GM23338 (cell line): ENCODE results near the gene PNKP. TPM values are rescaled to one million over a fixed set of nuclear protein-coding genes. Genes with fewer than 3 reads are reported as not detected.

ENCODE experiments used
- ATAC-seq: fragments of 200-7000 bp; cut with Tn5 transposase; 3 replicates; pipeline ENCODE4 v1.9.1; 2020
- DNase-seq: peaks from one replicate; pipeline ENCODE4 v3.0.0-alpha.2; 2015; ENCODE audit warnings: low spot score
- H2AFZ ChIP-seq: fragments of 200-600 bp; sonication (generic); 2 replicates; pipeline ENCODE4 v1.8.0; 2016; ENCODE audit warnings: antibody characterized with exemption, mild to moderate bottlenecking, moderate library complexity
- H3F3A ChIP-seq: fragments of 200-600 bp; sonication (generic); replicated peaks from 2 replicates; pipeline ENCODE4 v1.8.0; 2017; ENCODE audit warnings: antibody characterized with exemption, mixed run types, low read depth
- H3K27ac ChIP-seq: fragments of 200-600 bp; sonication (generic); 2 replicates; pipeline ENCODE4 v1.6.1; 2016; ENCODE audit warnings: low read depth
- H3K27me3 ChIP-seq: fragments of 200-600 bp; sonication (generic); 2 replicates; pipeline ENCODE4 v1.8.0; 2016; ENCODE audit warnings: mild to moderate bottlenecking, mixed run types, moderate library complexity; ENCODE audit not compliant: insufficient read depth
- H3K36me3 ChIP-seq: fragments of 200-600 bp; sonication (generic); 2 replicates; pipeline ENCODE4 v1.8.0; 2016; ENCODE audit warnings: mild to moderate bottlenecking; ENCODE audit not compliant: insufficient read depth
- H3K4me1 ChIP-seq: fragments of 200-600 bp; sonication (generic); 2 replicates; pipeline ENCODE4 v1.8.0; 2016; ENCODE audit warnings: mild to moderate bottlenecking, moderate library complexity; ENCODE audit not compliant: insufficient read depth
- H3K4me2 ChIP-seq: fragments of 200-600 bp; sonication (generic); 2 replicates; pipeline ENCODE4 v1.7.1; 2017; ENCODE audit warnings: mixed run types
- H3K4me3 ChIP-seq: fragments of 200-600 bp; sonication (generic); 2 replicates; pipeline ENCODE4 v1.6.1; 2016; ENCODE audit warnings: mixed run types
- H3K79me2 ChIP-seq: fragments of 200-600 bp; sonication (generic); replicated peaks from 2 replicates; pipeline ENCODE4 v1.8.0; 2017; ENCODE audit warnings: mild to moderate bottlenecking; ENCODE audit not compliant: insufficient read depth
- H3K9me2 ChIP-seq: fragments of 200-600 bp; sonication (generic); 2 replicates; pipeline ENCODE4 v1.8.0; 2017; ENCODE audit not compliant: insufficient read depth
- H4K20me1 ChIP-seq: fragments of 200-600 bp; sonication (generic); replicated peaks from 2 replicates; pipeline ENCODE4 v1.8.0; 2017; ENCODE audit warnings: mild to moderate bottlenecking; ENCODE audit not compliant: insufficient read depth
- H3K27ac Mint-ChIP-seq: 2 replicates; pipeline ENCODE4 v1.8.0; 2020; ENCODE audit warnings: inconsistent platforms, mild to moderate bottlenecking, moderate library complexity, mixed read lengths
- H3K27me3 Mint-ChIP-seq: 3 replicates; pipeline ENCODE4 v1.8.0; 2022; ENCODE audit warnings: low read depth, mild to moderate bottlenecking, moderate library complexity, mixed read lengths, inconsistent platforms; ENCODE audit not compliant: insufficient read depth, poor library complexity
- H3K36me3 Mint-ChIP-seq: 3 replicates; pipeline ENCODE4 v1.8.0; 2021; ENCODE audit warnings: low read depth, mild to moderate bottlenecking, inconsistent platforms, moderate library complexity, mixed read lengths
- H3K4me1 Mint-ChIP-seq: 3 replicates; pipeline ENCODE4 v1.8.0; 2020; ENCODE audit warnings: mild to moderate bottlenecking, inconsistent platforms, mixed read lengths
- H3K4me3 Mint-ChIP-seq: 3 replicates; pipeline ENCODE4 v1.8.0; 2021; ENCODE audit warnings: moderate library complexity, mild to moderate bottlenecking, inconsistent platforms, mixed read lengths
- H3K9me3 Mint-ChIP-seq: 3 replicates; pipeline ENCODE4 v1.8.0; 2020; ENCODE audit warnings: moderate library complexity, mild to moderate bottlenecking, inconsistent platforms, mixed read lengths
- CREB1 ChIP-seq: fragments of 250-450 bp; sonication (Bioruptor Pico); IDR thresholded peaks from 2 replicates; pipeline ENCODE4 v1.5.0; 2020; ENCODE audit warnings: low read depth, mild to moderate bottlenecking, moderate library complexity
- EZH2phosphoT487 ChIP-seq: fragments of 200-600 bp; sonication (generic); IDR thresholded peaks from one replicate; pipeline ENCODE4 v1.8.1; 2018; ENCODE audit warnings: antibody characterized with exemption; ENCODE audit not compliant: unreplicated experiment
- JUNB ChIP-seq: IDR thresholded peaks from one replicate; pipeline ENCODE4 v1.6.1; 2016; ENCODE audit warnings: antibody characterized with exemption; ENCODE audit not compliant: unreplicated experiment
- NANOG ChIP-seq: IDR thresholded peaks from 2 replicates; pipeline ENCODE4 v1.6.1; 2016; ENCODE audit warnings: antibody characterized with exemption, borderline replicate concordance
- POLR2AphosphoS5 ChIP-seq: IDR thresholded peaks from 2 replicates; pipeline ENCODE4 v1.6.1; 2016; ENCODE audit warnings: antibody characterized with exemption, low read depth
- REST ChIP-seq: IDR thresholded peaks from one replicate; pipeline ENCODE4 v1.6.1; 2018; ENCODE audit warnings: antibody characterized with exemption; ENCODE audit not compliant: unreplicated experiment
- STAT1 ChIP-seq: IDR thresholded peaks from one replicate; pipeline ENCODE4 v1.6.1; 2016; ENCODE audit warnings: antibody characterized with exemption; ENCODE audit not compliant: unreplicated experiment
- ZNF114 ChIP-seq: fragments of 250-450 bp; sonication (Bioruptor Pico); IDR thresholded peaks from 2 replicates; pipeline ENCODE4 v1.5.0; 2020; ENCODE audit warnings: mild to moderate bottlenecking, moderate library complexity
- ZNF331 ChIP-seq: fragments of 250-450 bp; sonication (Bioruptor Pico); IDR thresholded peaks from 2 replicates; pipeline ENCODE4 v1.5.0; 2020; ENCODE audit warnings: low read depth, mild to moderate bottlenecking, moderate library complexity
- polyA plus RNA-seq: library from polyadenylated mRNA; unstranded; fragments of >200 nt; fragmentation: Nextera tagmentation; extraction: Ambion mirVana; gene quantifications from 2 replicates; pipeline ENCODE4 v1.2.1, GENCODE V29; 2016
- total RNA-seq: library from RNA; depleted of rRNA; stranded (reverse); fragments of >200 nt; shearing (Covaris generic); gene quantifications from 2 replicates; pipeline ENCODE4 v1.2.3, GENCODE V29; 2014
- TF ChIP-seq, protein P1 (sequence below): fragments of 250-450 bp; sonication (Bioruptor Pico); IDR thresholded peaks from 2 replicates; pipeline ENCODE4 v1.5.0; 2020; ENCODE audit warnings: mild to moderate bottlenecking, moderate library complexity
- TF ChIP-seq, protein P2 (sequence below), 2 experiments: fragments of 200-600 bp in 1 of 2; sonication (generic) in 1 of 2; conservative IDR thresholded peaks; 2 replicates each; pipeline versions ENCODE4 v1.5.1 to v1.6.1; 2016 to 2017; ENCODE audit warnings: antibody characterized with exemption in 2 of 2, low read depth in 2 of 2, mild to moderate bottlenecking in 2 of 2, moderate library complexity in 1 of 2

The PNKP gene
- total and polyA plus RNA-seq, 2 experiments from 2014 or later, result 99.6 to 109 TPM

DNA sequence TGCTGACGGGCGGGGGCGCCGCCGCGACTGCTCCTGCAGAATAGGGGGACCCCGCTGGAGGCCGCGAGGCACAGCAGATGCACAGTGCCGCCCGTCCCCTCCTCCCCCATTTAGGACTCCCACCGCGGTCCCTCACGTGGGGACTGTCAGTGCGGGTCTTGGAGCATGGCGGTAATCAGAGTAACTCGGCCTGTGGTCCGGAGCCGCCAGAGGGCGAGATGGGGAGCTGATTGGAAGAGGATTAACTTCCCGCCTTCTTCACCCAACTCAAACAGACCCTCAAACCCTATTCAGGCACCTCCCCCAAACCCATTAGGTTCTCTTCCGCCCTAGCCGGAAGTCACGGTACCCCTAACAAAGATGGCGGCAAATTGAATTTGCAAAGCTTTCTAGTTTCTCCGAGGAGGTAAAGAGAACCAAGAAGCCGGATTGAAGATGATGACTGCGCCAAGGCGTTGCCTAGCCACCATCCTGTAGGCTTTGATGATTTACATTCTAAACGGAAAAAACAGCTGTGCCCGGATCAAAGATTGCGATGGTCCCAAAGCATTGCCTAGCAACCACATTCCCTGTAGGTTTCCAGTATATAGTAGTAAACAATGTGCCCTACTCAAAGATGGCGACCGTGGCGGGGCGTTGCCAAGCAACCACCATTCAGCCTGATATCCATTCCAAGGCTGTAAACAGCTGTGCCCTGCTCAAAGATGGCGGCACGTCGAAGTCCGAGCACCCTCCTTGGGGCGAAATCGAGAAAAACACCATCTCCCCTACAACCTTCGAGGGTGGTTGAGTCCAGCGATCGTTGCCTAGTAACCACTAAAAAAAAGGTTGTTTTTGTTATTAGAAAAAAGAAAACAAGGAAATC lies 54.1 kb downstream of the PNKP start, which contains the start of gene FUZ (continued):
- no peak for TF ChIP-seq CREB1 (CRISPR knock-in tag)
- no peak for TF ChIP-seq JUNB
- TF ChIP-seq, protein P1, sequence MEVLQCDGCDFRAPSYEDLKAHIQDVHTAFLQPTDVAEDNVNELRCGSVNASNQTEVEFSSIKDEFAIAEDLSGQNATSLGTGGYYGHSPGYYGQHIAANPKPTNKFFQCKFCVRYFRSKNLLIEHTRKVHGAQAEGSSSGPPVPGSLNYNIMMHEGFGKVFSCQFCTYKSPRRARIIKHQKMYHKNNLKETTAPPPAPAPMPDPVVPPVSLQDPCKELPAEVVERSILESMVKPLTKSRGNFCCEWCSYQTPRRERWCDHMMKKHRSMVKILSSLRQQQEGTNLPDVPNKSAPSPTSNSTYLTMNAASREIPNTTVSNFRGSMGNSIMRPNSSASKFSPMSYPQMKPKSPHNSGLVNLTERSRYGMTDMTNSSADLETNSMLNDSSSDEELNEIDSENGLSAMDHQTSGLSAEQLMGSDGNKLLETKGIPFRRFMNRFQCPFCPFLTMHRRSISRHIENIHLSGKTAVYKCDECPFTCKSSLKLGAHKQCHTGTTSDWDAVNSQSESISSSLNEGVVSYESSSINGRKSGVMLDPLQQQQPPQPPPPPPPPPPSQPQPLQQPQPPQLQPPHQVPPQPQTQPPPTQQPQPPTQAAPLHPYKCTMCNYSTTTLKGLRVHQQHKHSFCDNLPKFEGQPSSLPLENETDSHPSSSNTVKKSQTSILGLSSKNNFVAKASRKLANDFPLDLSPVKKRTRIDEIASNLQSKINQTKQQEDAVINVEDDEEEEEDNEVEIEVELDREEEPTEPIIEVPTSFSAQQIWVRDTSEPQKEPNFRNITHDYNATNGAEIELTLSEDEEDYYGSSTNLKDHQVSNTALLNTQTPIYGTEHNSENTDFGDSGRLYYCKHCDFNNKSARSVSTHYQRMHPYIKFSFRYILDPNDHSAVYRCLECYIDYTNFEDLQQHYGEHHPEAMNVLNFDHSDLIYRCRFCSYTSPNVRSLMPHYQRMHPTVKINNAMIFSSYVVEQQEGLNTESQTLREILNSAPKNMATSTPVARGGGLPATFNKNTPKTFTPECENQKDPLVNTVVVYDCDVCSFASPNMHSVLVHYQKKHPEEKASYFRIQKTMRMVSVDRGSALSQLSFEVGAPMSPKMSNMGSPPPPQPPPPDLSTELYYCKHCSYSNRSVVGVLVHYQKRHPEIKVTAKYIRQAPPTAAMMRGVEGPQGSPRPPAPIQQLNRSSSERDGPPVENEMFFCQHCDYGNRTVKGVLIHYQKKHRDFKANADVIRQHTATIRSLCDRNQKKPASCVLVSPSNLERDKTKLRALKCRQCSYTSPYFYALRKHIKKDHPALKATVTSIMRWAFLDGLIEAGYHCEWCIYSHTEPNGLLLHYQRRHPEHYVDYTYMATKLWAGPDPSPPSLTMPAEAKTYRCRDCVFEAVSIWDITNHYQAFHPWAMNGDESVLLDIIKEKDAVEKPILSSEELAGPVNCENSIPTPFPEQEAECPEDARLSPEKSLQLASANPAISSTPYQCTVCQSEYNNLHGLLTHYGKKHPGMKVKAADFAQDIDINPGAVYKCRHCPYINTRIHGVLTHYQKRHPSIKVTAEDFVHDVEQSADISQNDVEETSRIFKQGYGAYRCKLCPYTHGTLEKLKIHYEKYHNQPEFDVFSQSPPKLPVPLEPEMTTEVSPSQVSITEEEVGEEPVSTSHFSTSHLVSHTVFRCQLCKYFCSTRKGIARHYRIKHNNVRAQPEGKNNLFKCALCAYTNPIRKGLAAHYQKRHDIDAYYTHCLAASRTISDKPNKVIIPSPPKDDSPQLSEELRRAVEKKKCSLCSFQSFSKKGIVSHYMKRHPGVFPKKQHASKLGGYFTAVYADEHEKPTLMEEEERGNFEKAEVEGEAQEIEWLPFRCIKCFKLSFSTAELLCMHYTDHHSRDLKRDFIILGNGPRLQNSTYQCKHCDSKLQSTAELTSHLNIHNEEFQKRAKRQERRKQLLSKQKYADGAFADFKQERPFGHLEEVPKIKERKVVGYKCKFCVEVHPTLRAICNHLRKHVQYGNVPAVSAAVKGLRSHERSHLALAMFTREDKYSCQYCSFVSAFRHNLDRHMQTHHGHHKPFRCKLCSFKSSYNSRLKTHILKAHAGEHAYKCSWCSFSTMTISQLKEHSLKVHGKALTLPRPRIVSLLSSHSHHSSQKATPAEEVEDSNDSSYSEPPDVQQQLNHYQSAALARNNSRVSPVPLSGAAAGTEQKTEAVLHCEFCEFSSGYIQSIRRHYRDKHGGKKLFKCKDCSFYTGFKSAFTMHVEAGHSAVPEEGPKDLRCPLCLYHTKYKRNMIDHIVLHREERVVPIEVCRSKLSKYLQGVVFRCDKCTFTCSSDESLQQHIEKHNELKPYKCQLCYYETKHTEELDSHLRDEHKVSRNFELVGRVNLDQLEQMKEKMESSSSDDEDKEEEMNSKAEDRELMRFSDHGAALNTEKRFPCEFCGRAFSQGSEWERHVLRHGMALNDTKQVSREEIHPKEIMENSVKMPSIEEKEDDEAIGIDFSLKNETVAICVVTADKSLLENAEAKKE (CRISPR knock-in tag), result no peak

GRCh38 chr19:49812452-49812996 lies 54.9 kb downstream of the PNKP start:
- H3K36me3 Mint-ChIP-seq, result peaks cover 9% of the 10 kb centered on the region; the same call in 2 of the 3 replicates
- H2AFZ ChIP-seq, result peak overlapping the region; percentile 0; the same call in 1 of the 2 replicates
- H3K4me3 Mint-ChIP-seq, result peak overlapping the region; percentile 92
- H3K27ac Mint-ChIP-seq, result peak overlapping the region; percentile 99; the same call in 1 of the 2 replicates
- H3K9me3 Mint-ChIP-seq, result no peaks in the 10 kb centered on the region; the same call in 2 of the 3 replicates
- H3K9me2 ChIP-seq, result no peaks in the 10 kb centered on the region
- no peaks in the 10 kb centered on the region for H3K79me2 ChIP-seq
- peak overlapping the region; percentile 52 for H3K4me3 ChIP-seq
- peaks cover 13% of the 10 kb centered on the region; the same call in 1 of the 2 replicates for H3K4me1 ChIP-seq
- H3K36me3 ChIP-seq, result no peaks in the 10 kb centered on the region; the same call in 1 of the 2 replicates
- DNase-seq (no peak), ATAC-seq (no peak)
- H3K27me3 ChIP-seq, result no peaks in the 10 kb centered on the region
- H3K4me2 ChIP-seq, result peak overlapping the region; percentile 50
- H3F3A ChIP-seq, result peaks cover 13% of the 10 kb centered on the region
- H3K4me1 Mint-ChIP-seq, result peaks cover 25% of the 10 kb centered on the region
- peaks cover 28% of the 10 kb centered on the region for H3K27me3 Mint-ChIP-seq
- no peak overlapping the region for H3K27ac ChIP-seq
- no peaks in the 10 kb centered on the region for H4K20me1 ChIP-seq
- TF ChIP-seq POLR2AphosphoS5 (no peak), NANOG (no peak), STAT1 (no peak), CREB1 (CRISPR knock-in tag) (no peak), REST (no peak), ZNF331 (no peak), JUNB (no peak), EZH2phosphoT487 (no peak), ZNF114 (CRISPR knock-in tag) (no peak)
- TF ChIP-seq, protein P2, sequence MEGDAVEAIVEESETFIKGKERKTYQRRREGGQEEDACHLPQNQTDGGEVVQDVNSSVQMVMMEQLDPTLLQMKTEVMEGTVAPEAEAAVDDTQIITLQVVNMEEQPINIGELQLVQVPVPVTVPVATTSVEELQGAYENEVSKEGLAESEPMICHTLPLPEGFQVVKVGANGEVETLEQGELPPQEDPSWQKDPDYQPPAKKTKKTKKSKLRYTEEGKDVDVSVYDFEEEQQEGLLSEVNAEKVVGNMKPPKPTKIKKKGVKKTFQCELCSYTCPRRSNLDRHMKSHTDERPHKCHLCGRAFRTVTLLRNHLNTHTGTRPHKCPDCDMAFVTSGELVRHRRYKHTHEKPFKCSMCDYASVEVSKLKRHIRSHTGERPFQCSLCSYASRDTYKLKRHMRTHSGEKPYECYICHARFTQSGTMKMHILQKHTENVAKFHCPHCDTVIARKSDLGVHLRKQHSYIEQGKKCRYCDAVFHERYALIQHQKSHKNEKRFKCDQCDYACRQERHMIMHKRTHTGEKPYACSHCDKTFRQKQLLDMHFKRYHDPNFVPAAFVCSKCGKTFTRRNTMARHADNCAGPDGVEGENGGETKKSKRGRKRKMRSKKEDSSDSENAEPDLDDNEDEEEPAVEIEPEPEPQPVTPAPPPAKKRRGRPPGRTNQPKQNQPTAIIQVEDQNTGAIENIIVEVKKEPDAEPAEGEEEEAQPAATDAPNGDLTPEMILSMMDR (conservative IDR thresholded peaks at IDR 0.05; ENCODE audit: low read depth in 2 of 2), result no peak
